Right cardiac atrium (tissue), 5 donors: Measurements from ENCODE around the gene CMIP. TPM values are rescaled to one million over a fixed set of nuclear protein-coding genes. Genes with fewer than 3 reads are reported as not detected.

Source experiments
- ATAC-seq, 2 donors: fragments of 200-7000 bp; cut with Tn5 transposase; one replicate each; pipeline versions ENCODE4 v1.8.0 to v1.9.1; 2020; ENCODE audit warnings: moderate library complexity in 2 of 2, mild to moderate bottlenecking in 1 of 2
- DNase-seq, 3 donors: peaks; one replicate each; pipeline ENCODE4 v3.0.0-alpha.2; 2020
- H3K27ac ChIP-seq: one replicate; pipeline ENCODE4 v1.5.1; 2013; ENCODE audit warnings: mild to moderate bottlenecking, low read length, control low read depth, moderate library complexity
- H3K27me3 ChIP-seq: one replicate; pipeline ENCODE4 v1.6.1; 2013; ENCODE audit not compliant: control insufficient read depth, insufficient read depth
- H3K4me1 ChIP-seq: one replicate; pipeline ENCODE4 v1.6.1; 2013; ENCODE audit warnings: low read length; ENCODE audit not compliant: control insufficient read depth, insufficient read depth
- H3K4me3 ChIP-seq: one replicate; pipeline ENCODE4 v1.5.1; 2013; ENCODE audit warnings: low read length, control low read depth
- H3K9me3 ChIP-seq: one replicate; pipeline ENCODE4 v1.6.1; 2013; ENCODE audit warnings: low read length; ENCODE audit not compliant: control insufficient read depth
- WGBS: extraction: QIAGEN DNeasy Blood & Tissue Kit; methylation state at CpG from one replicate; pipeline ENCODE4 v1.1.7; 2013; 5-methylcytosine and 5-hydroxymethylcytosine counted together
- intact Hi-C, 4 donors: fragments of 100-400 bp; cut with DNase I; formaldehyde crosslinking; loops; one replicate each; pipeline versions ENCODE4 v1.11.0 to v1.14.0; 2022 to 2023
- polyA plus RNA-seq: library from polyadenylated mRNA; stranded (reverse); fragments of 200-250 nt; gene quantifications from one replicate; pipeline ENCODE4 v1.2.3, GENCODE V29; 2013
- total RNA-seq, 4 donors: library from RNA; stranded (reverse); fragmentation: NEBNext Ultra II Directional; extraction: Animal tissue kit (Norgen Biotek cat#: 25700); gene quantifications; one replicate each; pipeline ENCODE4 v1.2.1, GENCODE V29; 2021
- donor health status: healthy with polysubstance abuse.
- donor health status: DM: no; HTN: yes; CAD: no.
- donor health status: DM: no; HTN: no; CAD: no.
- donor health status: DM: no; HTN: yes; CAD: no; lungs with severe emphysema.
- donor health status: DM: yes; HTN: yes; CAD: no.

Gene CMIP
- total and polyA plus RNA-seq, 5 donors: 9.0 to 29.0 (median 19.2) TPM

GRCh38 chr16:81669473-81670350 lies 225.1 kb downstream of the CMIP start:
- no peak for ATAC-seq
- no peaks in the 10 kb centered on the region for H3K4me1 ChIP-seq
- no peaks in the 10 kb centered on the region for H3K27me3 ChIP-seq
- no peaks in the 10 kb centered on the region for H3K9me3 ChIP-seq
- WGBS: 94% methylated on average over 23 of the region's 23 CpGs
- no peak overlapping the region for H3K4me3 ChIP-seq
- no peak overlapping the region for H3K27ac ChIP-seq
- DNase-seq: peak in 1 of 3 donors; percentile 21
- intact Hi-C loops: no loop called here

GRCh38 chr16:81671738-81672597 lies 227.4 kb downstream of the CMIP start:
- Histone ChIP-seq H3K27ac (no peak overlapping the region), H3K4me1 (no peaks in the 10 kb centered on the region), H3K27me3 (no peaks in the 10 kb centered on the region), H3K9me3 (no peaks in the 10 kb centered on the region), H3K4me3 (no peak overlapping the region)
- ATAC-seq (no peak), DNase-seq (peak in 1 of 3 donors; percentile 32)
- intact Hi-C loops: no loop called here
- WGBS: 95% methylated on average over 14 of the region's 14 CpGs

- intact Hi-C loops: no loop called here
- 92% methylated on average over 7 of the region's 7 CpGs for WGBS
- no peak for ATAC-seq
- H3K27me3 ChIP-seq: no peaks in the 10 kb centered on the region
- peak in 1 of 3 donors; percentile 13 for DNase-seq
- H3K4me1 ChIP-seq: peaks cover 3% of the 10 kb centered on the region
- H3K27ac ChIP-seq: no peak overlapping the region
- H3K4me3 ChIP-seq: no peak overlapping the region
- H3K9me3 ChIP-seq: no peaks in the 10 kb centered on the region
Observed at GRCh38 chr16:81673432-81673831, 228.8 kb downstream of the CMIP start.

DNA sequence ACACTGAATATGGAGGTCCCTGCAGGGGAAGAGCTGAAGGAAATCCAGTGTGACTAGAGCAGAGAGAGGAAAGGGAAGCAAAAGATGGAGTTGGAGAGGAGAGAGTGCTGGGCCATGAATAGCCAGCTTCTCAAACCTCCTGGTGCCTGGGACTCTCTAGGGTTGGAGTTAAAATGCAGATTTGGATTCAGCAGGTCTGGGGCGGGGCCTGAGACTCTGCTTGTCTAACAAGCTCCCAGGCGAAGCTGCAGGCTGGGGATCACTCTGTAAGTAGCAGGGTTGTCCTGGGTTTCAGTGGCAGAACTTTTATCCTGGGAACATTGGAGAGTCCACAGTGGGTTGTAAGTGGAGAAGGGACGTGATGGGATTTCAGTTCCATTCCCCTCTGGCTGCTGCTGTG lies 231.1 kb downstream of the CMIP start:
- no peaks in the 10 kb centered on the region for H3K27me3 ChIP-seq
- DNase-seq (peak in 1 of 3 donors; percentile 29), ATAC-seq (no peak)
- intact Hi-C loops: no loop called here
- H3K4me3 ChIP-seq: no peak overlapping the region
- WGBS: 91% methylated on average over 3 of the region's 3 CpGs
- H3K27ac ChIP-seq: no peak overlapping the region
- H3K4me1 ChIP-seq: peaks cover 3% of the 10 kb centered on the region
- H3K9me3 ChIP-seq: no peaks in the 10 kb centered on the region

- H3K27me3 ChIP-seq: no peaks in the 10 kb centered on the region
- peak in 1 of 3 donors; percentile 37 for DNase-seq
- H3K27ac ChIP-seq: no peak overlapping the region
- WGBS: 75% methylated on average over 19 of the region's 19 CpGs
- H3K4me1 ChIP-seq: peaks cover 3% of the 10 kb centered on the region
- H3K9me3 ChIP-seq: no peaks in the 10 kb centered on the region
- no peak for ATAC-seq
- intact Hi-C loops: no loop called here
- H3K4me3 ChIP-seq: no peak overlapping the region
Observed at GRCh38 chr16:81676066-81676882, 231.7 kb downstream of the CMIP start.

DNA sequence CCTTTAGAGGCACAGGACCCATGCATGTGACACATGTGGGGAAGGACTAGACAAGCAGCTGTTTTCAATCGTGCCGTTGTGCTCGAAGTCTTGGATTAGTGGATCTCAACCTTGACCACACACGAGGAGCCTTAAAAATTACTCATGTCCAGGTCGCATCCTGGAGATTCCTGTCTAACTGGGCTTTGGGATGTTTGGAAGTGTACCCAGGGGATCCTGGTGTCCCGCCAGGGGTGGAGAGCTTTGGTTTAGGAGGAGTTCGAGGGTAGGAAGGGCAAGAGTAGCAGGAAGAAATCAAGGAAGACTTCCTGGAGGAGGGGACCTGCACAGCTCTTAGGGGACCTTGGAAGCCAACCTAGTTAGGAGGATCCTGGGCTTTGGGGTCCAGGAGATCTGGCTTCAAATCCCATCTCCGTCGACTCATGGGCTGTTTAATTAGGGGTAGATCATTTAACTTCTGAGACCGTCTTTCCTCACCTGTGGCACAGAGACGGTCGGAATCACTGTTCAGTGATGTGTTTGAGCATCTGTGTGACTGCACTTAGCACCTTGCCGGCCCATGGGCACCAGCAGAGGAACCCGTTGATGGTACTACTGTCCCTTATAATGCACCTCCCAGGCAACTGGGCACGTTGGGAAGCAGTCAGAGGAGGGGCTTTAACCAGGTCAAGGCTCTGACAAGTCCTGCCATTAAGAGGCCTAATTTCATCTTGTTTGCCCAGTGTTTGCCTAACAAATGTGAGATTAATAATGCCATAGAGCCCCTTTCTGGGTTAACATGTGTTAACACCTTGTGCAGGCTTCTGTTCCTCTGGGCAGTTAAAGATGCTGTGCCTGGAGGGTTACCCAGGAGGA lies 232.5 kb downstream of the CMIP start:
- no peaks in the 10 kb centered on the region for H3K27me3 ChIP-seq
- peaks cover 3% of the 10 kb centered on the region for H3K4me1 ChIP-seq
- no peak overlapping the region for H3K4me3 ChIP-seq
- DNase-seq: peak in 1 of 3 donors; percentile 14
- no peak overlapping the region for H3K27ac ChIP-seq
- H3K9me3 ChIP-seq: no peaks in the 10 kb centered on the region
- no peak for ATAC-seq
- intact Hi-C loops: no loop called here
- 95% methylated on average over 15 of the region's 15 CpGs for WGBS

DNA sequence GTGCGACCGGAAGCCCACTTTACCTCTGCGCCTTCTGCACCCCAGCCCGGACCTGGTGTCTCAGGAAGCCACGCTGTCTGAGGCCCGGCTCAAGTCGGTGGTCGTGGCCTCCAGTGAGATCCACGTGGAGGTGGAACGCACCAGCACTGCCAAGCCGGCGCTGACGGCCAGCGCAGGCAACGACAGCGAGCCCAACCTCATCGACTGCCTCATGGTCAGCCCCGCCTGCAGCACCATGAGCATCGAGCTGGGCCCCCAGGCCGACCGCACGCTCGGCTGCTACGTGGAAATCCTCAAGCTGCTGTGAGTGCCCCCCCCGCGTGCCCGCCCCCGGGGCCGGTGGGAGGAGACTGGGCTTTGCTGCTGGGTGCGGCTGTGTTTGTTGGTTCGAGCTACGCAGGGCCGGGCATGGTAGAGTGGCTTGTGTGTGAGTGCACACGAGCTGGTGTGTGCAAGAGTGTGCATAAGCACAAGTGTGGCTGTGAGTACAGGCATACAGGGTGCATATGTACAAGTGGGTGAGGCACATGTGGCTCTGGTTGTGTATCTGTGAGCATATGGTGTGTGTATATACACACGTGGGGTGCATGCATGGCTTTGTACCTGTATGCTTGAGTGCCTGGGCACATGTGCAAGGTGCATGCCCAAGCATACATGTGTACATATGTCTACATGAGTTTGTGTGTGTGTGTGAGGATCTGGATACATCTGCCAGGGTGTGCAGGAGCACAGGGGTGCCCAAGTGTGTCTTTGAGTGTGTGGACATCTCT lies 233.9 kb downstream of the CMIP start:
- WGBS: 74% methylated on average over 35 of the region's 35 CpGs
- H3K27me3 ChIP-seq: no peaks in the 10 kb centered on the region
- no peak overlapping the region for H3K4me3 ChIP-seq
- H3K27ac ChIP-seq: no peak overlapping the region
- ATAC-seq (peak; percentile 7 to 22), DNase-seq (peak in 2 of 3 donors; percentile 60 to 65)
- intact Hi-C loops: no loop called here
- peaks cover 3% of the 10 kb centered on the region for H3K4me1 ChIP-seq
- H3K9me3 ChIP-seq: no peaks in the 10 kb centered on the region

GRCh38 chr16:81679721-81680430 lies 235.3 kb downstream of the CMIP start:
- H3K4me1 ChIP-seq: peaks cover 3% of the 10 kb centered on the region
- H3K27ac ChIP-seq: no peak overlapping the region

More at GRCh38 chr16:81679721-81680430, 235.3 kb downstream of the CMIP start:
- DNase-seq: peak in 1 of 3 donors; percentile 46
- Histone ChIP-seq H3K4me3 (no peak overlapping the region), H3K9me3 (no peaks in the 10 kb centered on the region), H3K27me3 (no peaks in the 10 kb centered on the region)
- WGBS: 86% methylated on average over 16 of the region's 16 CpGs
- intact Hi-C loops: no loop called here
- ATAC-seq: peak in 1 of 2 donors; percentile 16
